ENCODE data around the gene KCTD15.

KCTD15 gene

DNA sequence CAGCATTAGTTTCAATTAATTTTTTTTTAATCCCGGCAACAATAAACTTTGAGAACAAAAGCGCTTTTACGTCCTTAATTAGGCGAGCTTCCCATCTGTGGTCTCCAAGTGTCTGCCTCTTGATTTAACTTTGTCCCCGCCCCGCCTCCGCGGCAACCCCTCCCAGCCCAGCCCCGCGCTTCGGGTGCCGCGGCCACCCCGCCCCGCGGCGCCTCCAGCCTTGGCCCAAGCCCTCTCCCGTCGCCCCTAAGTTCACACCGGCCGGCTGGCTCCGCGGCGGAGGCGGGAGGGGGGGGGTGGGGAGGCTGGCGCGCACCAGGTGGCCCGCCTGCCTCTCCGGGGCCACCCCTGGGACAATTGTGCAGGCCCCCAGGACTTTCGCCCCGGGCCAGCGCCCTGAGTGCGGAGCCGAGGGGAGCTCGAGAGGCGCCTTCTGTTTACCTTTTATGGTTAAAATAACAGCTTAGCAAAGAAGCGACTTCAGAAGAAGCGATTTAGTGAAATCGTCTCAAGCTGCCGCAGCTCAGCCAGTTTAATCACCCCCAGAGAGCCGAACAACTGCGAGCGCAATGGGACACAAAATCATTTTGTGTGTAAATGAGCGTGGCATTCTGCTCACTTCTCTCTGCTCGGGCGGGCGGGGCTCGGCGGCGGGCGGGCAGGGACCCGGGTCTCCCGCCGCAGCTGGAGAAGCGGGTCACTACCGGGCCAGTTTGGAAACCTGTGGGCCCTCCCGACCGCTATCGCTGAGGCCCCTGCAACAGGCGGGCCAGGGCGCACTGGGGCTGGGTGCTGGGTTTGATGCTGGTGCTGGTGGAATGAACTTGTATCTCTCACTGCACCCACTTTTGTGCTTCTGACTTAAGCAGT is 1.4 kb downstream of the KCTD15 start:
- DNase-seq (ENCODE audit: low read depth): no peak

DNA sequence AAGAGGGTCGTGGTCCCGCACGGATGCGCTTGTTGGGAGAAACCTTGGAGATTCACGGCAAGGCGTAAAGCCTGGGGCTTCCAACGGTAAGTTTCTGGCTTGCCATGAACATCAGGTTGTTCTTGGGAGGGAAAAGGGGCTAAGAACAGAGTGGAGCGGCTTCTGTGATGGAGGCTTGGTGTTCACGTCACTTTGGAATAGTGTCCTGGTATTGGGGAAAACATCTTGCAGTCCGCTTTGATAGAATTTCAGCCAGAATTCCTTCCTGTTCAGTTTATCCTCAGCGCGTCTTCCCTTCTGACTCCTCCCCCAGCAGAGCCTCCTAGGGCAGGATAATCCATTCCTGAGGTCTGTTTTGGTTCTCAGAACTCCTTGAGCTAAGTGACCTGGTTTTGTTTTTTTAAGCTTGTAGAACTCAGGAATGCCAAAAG is 2.0 kb downstream of the KCTD15 start:
- DNase-seq (ENCODE audit: low read depth): no peak

DNA sequence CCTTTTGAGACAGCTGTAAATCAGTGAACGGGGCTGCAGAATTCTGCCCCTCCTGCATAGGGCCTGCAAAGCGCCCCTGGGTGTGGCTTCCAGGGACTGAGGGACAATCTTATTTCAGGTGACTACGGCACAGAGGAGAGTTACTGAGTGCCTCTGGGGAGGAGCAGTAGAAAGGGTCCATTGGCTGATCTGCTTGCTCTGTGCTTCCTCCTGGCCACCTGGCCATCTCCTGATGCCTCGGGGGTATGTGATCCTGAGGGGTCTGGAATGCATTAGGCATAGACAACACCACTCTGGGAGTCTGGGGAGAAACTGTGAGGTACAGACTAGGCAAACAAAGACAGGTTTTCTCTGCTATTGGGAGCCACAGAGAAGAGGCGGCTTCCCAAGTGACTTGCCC is 2.8 kb downstream of the KCTD15 start:
- DNase-seq (ENCODE audit: low read depth): no peak

DNA sequence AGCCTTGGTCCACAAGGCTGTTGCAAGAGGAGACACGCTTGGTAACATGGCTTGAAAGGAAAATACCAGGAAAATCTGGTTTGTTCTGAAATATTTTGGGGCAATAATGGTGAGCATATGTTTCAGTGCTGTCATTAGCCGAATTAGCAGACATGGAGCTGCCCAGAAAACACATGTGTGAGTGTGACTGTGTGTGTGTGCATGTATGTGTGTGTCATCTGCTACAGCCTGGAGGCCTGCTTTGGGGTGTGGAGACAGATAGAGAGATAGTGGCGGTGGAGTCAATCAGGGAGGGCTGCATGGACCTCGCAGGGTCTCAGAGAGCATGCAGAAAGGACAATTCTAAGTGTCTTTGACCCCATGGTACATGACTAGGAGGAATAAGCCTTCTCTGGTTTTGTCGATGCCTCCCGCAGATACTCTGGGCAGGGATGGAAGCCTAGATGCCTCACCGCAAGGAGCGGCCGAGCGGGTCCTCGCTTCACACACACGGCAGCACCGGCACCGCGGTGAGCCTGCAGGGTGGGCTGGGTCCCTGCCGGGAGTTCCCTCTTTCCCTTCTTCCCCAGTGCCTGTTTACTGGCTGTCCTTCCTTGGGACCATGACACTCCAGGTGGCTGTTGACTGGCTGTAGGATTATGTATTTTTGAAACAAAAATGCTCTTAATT is 3.5 kb downstream of the KCTD15 start:
- DNase-seq (ENCODE audit: low read depth): no peak

DNA sequence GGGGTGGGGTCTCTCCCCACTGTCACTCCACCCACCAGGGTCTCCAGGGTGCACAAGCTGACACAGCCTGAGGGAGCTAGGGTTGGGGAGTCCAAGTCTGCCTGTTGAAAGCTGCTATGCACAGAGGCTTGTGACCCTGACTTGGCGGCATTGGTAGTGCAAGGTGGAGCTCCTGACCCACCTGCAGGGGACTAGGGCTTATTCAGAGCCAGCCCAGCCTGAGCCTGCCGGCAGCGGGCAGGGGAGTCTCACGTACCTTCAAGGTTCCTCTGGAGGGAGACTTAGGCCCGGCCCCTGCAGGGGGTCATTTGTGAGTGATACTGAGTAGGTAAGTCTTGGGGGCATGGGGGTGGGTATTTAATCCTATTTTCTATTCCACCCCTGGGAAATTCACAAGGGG is 4.7 kb downstream of the KCTD15 start:
- DNase-seq (ENCODE audit: low read depth): no peak

- DNase-seq (ENCODE audit: low read depth): no peak
These were observed 5.3 kb downstream of the KCTD15 start for GRCh38 chr19:33802001-33802400.

DNA sequence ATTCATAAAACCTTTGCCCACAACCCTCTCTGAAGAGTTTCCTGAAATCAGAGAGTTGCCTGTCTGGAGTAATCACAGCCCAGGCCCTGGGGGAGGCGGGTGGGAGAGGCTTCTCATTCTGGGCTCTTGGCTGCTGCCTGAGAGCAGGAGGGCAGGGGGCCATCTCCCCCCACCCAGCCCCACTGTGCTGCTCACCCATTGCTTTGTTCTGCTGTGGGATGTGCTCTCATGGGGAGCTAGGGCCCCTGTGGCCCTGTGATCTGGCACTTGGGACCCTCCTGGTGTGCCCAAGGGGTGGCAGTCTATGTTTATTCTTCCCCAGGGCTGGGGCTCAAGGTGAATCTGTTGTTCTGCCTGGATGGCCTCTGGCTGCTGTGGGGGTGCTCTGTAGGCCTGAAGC is 6.1 kb downstream of the KCTD15 start:
- DNase-seq (ENCODE audit: low read depth): no peak

DNA sequence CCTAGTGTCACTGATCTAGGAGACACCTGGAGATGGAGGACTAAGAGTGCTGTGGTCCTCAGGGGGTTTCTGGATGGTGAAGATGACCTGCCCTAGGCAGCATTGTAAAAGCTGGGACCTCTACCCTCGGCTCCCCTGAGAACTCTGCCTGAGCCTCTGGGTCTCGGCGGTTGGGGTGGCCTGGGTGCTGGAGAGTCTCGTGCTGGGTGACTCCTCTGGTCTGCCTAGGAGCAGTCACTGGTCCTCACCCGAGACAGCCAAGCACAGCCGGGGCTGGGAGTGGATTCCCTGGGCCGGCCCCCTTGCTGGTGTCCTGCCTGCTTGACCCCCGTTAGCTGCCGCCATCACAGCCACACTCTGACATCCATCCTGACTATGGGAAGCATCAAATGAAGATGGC is 6.7 kb downstream of the KCTD15 start:
- no peak for DNase-seq (ENCODE audit: low read depth)

- DNase-seq (ENCODE audit: low read depth): no peak
These were observed 7.5 kb downstream of the KCTD15 start for GRCh38 chr19:33804021-33804799.

DNA sequence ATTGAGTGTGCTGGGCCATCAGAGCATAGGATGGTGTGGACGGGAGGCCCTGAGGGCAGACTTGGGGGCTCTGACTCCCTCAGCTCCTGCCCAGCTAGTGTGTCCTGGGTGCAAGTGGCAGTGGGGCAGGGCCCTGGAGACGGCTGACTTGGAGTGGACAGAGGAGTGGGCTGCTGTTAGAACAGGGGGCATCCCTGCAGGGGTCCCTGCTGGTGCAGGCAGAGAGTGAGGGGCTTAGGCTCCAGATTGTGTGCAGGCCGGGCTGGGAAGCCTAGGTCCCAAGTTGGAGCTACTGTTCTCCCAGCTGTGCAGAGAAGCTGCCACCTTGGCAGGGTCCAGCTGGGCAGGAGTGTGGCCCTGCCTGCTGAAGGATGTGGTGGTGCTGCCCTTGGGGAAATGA is 8.6 kb downstream of the KCTD15 start:
- no peak for DNase-seq (ENCODE audit: low read depth)

DNA sequence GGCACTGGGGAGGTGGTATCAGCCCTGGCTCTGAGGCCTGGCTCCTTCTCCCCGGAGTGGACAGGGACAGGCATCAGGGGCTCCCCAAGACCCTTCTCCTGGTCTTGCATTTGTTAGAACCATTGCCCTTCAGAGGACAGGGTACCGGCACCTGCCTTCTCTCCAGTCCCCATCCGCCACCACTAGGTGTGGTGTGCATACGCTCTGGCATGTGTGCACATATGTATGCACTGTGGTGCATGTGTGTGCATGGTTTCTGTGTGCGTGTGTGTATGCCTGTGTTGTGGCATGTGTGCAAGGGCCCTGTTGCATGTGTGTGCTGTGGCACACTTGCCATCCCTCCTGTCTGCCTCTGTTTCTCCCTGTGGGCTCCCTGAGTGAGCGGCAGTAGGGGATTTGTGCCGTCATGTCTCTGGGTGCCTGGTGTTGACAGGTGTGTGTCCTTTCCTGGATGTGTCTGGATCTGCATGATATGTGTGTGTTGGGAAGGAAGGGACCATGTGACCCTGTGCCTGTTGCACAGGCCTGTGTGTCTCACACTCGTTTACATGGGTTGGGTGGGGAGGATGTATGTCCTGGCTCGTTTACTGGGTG is 9.3 kb downstream of the KCTD15 start:
- no peak for DNase-seq (ENCODE audit: low read depth)

- DNase-seq (ENCODE audit: low read depth): no peak
These were observed 9.8 kb downstream of the KCTD15 start for GRCh38 chr19:33806434-33806881.

GRCh38 chr19:33808399-33808798 is 11.7 kb downstream of the KCTD15 start:
- no peak for DNase-seq (ENCODE audit: low read depth)

DNA sequence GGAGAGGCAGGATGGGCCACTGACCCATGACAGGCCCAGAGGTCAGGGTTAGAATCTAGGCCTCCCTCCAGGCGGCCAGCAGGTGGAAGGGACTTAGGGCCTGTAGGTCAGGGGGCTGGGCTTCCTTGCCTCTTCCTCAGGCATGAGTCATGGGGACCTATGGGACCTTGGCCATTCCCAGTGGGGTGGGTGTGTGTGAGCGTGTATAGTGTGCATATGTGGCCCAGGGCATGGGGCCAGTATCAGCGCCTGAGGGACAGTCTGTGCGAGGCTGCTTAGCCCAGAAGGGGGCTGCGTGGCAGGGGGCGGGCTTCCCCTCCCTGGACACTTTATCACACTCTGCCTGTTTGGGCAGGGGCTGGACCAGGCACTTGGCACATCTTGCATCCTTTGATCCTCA is 13.3 kb downstream of the KCTD15 start:
- no peak for DNase-seq (ENCODE audit: low read depth)

GRCh38 chr19:33810821-33811220 is 14.2 kb downstream of the KCTD15 start:
- DNase-seq (ENCODE audit: low read depth): no peak

DNA sequence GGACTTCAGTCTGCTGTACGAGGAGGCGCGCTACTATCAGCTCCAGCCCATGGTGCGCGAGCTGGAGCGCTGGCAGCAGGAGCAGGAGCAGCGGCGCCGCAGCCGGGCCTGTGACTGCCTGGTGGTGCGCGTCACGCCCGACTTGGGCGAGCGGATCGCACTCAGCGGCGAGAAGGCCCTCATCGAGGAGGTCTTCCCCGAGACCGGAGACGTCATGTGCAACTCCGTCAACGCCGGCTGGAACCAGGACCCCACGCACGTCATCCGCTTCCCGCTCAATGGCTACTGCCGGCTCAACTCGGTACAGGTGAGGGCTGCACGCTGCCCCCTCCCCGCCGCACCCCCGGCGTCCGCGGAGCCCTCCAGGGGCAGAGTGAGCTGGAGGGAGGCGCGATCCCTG is 14.6 kb downstream of the KCTD15 start:
- no peak for DNase-seq (ENCODE audit: low read depth)

DNA sequence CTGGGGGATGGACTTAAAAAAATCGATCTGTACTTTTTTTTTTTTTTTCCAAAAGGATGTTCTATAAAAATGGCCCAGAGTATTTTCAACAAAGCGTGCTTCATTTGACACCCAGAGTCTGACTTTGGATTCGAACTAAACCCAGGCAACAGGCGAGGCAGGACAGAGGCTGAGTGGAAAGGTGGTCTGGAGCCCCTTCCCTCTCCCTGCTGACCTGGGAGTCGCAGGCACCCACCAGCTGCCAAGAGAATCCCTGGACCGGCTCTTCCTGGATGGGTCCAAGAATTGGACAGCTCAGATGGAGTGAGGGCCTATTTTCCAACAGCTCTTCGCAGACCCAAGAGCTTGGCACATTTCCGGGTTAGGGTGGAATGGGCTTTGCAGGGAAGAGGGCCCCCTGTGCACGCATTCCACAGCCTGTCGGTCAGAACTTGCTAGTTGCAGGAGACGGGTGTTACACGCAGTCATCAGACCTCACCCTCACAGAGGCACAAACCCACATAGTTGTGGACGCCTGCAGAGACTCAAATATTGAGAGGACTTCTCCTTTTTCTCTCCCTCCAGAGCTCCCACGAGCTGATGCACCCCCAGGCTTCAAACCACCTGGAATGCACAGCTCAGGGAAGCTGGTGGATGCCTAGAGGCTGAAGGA is 15.2 kb downstream of the KCTD15 start:
- DNase-seq (ENCODE audit: low read depth): no peak

DNA sequence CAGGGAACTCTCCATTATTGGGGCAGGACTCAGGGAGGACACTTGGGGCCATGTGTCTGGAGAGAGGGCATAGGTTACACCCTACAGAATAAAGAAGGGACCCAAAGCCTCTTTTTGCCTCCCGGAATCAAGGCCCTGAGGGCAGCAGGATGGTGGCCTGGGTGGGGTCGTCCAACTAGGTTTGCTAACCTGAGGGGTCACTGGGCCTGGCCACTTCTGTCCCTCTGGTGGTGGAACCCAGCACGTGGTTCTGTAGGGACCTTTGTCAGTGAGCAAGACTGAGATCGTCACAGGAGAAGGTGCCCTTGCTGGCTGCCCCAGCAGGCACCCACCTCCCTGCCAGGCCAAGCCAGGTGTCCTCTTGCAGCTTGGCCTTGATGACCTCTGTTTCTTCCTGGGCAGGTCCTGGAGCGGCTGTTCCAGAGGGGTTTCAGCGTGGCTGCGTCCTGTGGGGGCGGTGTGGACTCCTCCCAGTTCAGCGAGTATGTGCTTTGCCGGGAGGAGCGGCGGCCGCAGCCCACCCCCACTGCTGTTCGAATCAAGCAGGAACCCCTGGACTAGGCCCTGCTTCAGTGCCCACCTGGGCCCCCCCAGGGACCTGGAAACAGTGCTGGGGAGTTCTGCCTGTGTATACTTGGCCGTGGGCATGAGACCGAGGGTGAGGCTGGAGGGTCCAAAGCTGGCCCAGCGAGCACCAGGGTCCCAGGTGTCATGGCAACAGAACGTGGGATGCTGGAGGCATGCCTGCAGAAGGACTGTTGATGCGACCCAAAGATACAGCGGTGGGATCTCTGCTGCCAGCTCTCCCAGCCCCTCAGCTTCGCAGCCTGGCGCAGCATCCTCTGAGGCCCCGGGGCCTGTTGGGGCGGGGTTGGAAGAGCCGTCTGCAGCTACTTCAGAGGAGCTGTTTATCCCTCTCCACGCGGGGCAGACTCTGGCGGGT is 16.0 kb downstream of the KCTD15 start:
- DNase-seq (ENCODE audit: low read depth): no peak

- DNase-seq (ENCODE audit: low read depth): no peak
These were observed 16.9 kb downstream of the KCTD15 start for GRCh38 chr19:33813391-33814101.
